Measurements from ENCODE around the gene TMEM163. TPM values are rescaled to one million over a fixed set of nuclear protein-coding genes. Genes with fewer than 3 reads are reported as not detected.

TMEM163 gene
- total RNA-seq, 2 experiments from 2014 or later: 0.51 TPM; not detected in 1

GRCh38 chr2:134540990-134541389 is 177.8 kb downstream of the TMEM163 start:
- no peak for DNase-seq (ENCODE audit: low spot score)
- H3K9me3 ChIP-seq (ENCODE audit: low read length): no peaks in the 10 kb centered on the region
- H4K20me1 ChIP-seq (ENCODE audit: insufficient read depth, low read length): no peaks in the 10 kb centered on the region
- CTCF ChIA-PET (ENCODE audit: unreplicated experiment): no interaction called here
- H3K9me2 ChIP-seq (ENCODE audit: insufficient read depth, low read length): no peaks in the 10 kb centered on the region
- no peaks in the 10 kb centered on the region for H3K36me3 ChIP-seq (ENCODE audit: insufficient read depth, low read length)
- TF ChIP-seq EZH2phosphoT487 (IDR thresholded peaks at IDR 0.05; ENCODE audit: borderline replicate concordance, low read depth, low read length) (no peak), CTCF (conservative IDR thresholded peaks at IDR 0.05; ENCODE audit: low read length) (no peak)
- H3K4me3 ChIP-seq (ENCODE audit: low read depth, low read length, poor library complexity, severe bottlenecking): no peak overlapping the region
- POLR2A ChIA-PET: no interaction called here
- H3K4me1 ChIP-seq (ENCODE audit: insufficient read depth, low read length, poor library complexity, severe bottlenecking): no peaks in the 10 kb centered on the region
- H3K79me2 ChIP-seq (ENCODE audit: insufficient read depth, low read depth, low read length): no peaks in the 10 kb centered on the region
- no peak overlapping the region for H3K27ac ChIP-seq (ENCODE audit: low read depth, low read length, poor library complexity, severe bottlenecking)
- BruUV-seq (replicated peaks): no TSS peak
- no peak overlapping the region for H2AFZ ChIP-seq (ENCODE audit: low read length)
- no peak overlapping the region for H3K4me2 ChIP-seq (ENCODE audit: low read length)
- intact Hi-C loops (cut with micrococcal nuclease; ENCODE audit: unreplicated experiment): no loop called here

GRCh38 chr2:134539981-134540380 is 178.8 kb downstream of the TMEM163 start:
- H2AFZ ChIP-seq (ENCODE audit: low read length): no peak overlapping the region
- CTCF ChIA-PET (ENCODE audit: unreplicated experiment): no interaction called here
- no peak overlapping the region for H3K4me2 ChIP-seq (ENCODE audit: low read length)
- DNase-seq (ENCODE audit: low spot score): no peak
- H3K27ac ChIP-seq (ENCODE audit: low read depth, low read length, poor library complexity, severe bottlenecking): no peak overlapping the region
- TF ChIP-seq CTCF (conservative IDR thresholded peaks at IDR 0.05; ENCODE audit: low read length): no peak
- no peak for TF ChIP-seq EZH2phosphoT487 (IDR thresholded peaks at IDR 0.05; ENCODE audit: borderline replicate concordance, low read depth, low read length)
- no peaks in the 10 kb centered on the region for H4K20me1 ChIP-seq (ENCODE audit: insufficient read depth, low read length)
- intact Hi-C loops (cut with micrococcal nuclease; ENCODE audit: unreplicated experiment): no loop called here
- no peaks in the 10 kb centered on the region for H3K36me3 ChIP-seq (ENCODE audit: insufficient read depth, low read length)
- H3K79me2 ChIP-seq (ENCODE audit: insufficient read depth, low read depth, low read length): no peaks in the 10 kb centered on the region
- H3K4me1 ChIP-seq (ENCODE audit: insufficient read depth, low read length, poor library complexity, severe bottlenecking): no peaks in the 10 kb centered on the region
- H3K9me2 ChIP-seq (ENCODE audit: insufficient read depth, low read length): no peaks in the 10 kb centered on the region
- POLR2A ChIA-PET: interaction anchor here (0.6 kb wide), 1 partner anchor 27 kb away, joined by 3 read pairs; no protein-coding TSS in a partner anchor
- no peak overlapping the region for H3K4me3 ChIP-seq (ENCODE audit: low read depth, low read length, poor library complexity, severe bottlenecking)
- H3K9me3 ChIP-seq (ENCODE audit: low read length): no peaks in the 10 kb centered on the region
- BruUV-seq (replicated peaks): no TSS peak

- Histone ChIP-seq H4K20me1 (ENCODE audit: insufficient read depth, low read length) (no peaks in the 10 kb centered on the region), H3K4me1 (ENCODE audit: insufficient read depth, low read length, poor library complexity, severe bottlenecking) (no peaks in the 10 kb centered on the region), H3K4me3 (ENCODE audit: low read depth, low read length, poor library complexity, severe bottlenecking) (no peak overlapping the region), H2AFZ (ENCODE audit: low read length) (no peak overlapping the region), H3K4me2 (ENCODE audit: low read length) (no peak overlapping the region), H3K36me3 (ENCODE audit: insufficient read depth, low read length) (no peaks in the 10 kb centered on the region), H3K9me2 (ENCODE audit: insufficient read depth, low read length) (no peaks in the 10 kb centered on the region), H3K79me2 (ENCODE audit: insufficient read depth, low read depth, low read length) (no peaks in the 10 kb centered on the region), H3K27ac (ENCODE audit: low read depth, low read length, poor library complexity, severe bottlenecking) (no peak overlapping the region), H3K9me3 (ENCODE audit: low read length) (no peaks in the 10 kb centered on the region)
- TF ChIP-seq EZH2phosphoT487 (IDR thresholded peaks at IDR 0.05; ENCODE audit: borderline replicate concordance, low read depth, low read length) (no peak), CTCF (conservative IDR thresholded peaks at IDR 0.05; ENCODE audit: low read length) (no peak)
- no TSS peak for BruUV-seq (replicated peaks)
- ChIA-PET CTCF (ENCODE audit: unreplicated experiment) (no interaction called here), POLR2A (no interaction called here)
- intact Hi-C loops (cut with micrococcal nuclease; ENCODE audit: unreplicated experiment): no loop called here
- DNase-seq (ENCODE audit: low spot score): no peak
These were observed 181.1 kb downstream of the TMEM163 start for GRCh38 chr2:134537702-134538101.

All from OCI-LY7 (cell line).